Ammon's horn (tissue), 1 donor: ENCODE results near the gene CNTD1.
"Not testable (repeated sequence)": the region's sequence is repeated elsewhere in the genome, so short reads cannot be mapped to it uniquely, and the experiment has no call there.

Experiments
- DNase-seq: peaks from one replicate; pipeline ENCODE4 v3.0.0-alpha.2; 2016; ENCODE audit warnings: low spot score

CNTD1 gene, protein sequence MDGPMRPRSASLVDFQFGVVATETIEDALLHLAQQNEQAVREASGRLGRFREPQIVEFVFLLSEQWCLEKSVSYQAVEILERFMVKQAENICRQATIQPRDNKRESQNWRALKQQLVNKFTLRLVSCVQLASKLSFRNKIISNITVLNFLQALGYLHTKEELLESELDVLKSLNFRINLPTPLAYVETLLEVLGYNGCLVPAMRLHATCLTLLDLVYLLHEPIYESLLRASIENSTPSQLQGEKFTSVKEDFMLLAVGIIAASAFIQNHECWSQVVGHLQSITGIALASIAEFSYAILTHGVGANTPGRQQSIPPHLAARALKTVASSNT

DNA sequence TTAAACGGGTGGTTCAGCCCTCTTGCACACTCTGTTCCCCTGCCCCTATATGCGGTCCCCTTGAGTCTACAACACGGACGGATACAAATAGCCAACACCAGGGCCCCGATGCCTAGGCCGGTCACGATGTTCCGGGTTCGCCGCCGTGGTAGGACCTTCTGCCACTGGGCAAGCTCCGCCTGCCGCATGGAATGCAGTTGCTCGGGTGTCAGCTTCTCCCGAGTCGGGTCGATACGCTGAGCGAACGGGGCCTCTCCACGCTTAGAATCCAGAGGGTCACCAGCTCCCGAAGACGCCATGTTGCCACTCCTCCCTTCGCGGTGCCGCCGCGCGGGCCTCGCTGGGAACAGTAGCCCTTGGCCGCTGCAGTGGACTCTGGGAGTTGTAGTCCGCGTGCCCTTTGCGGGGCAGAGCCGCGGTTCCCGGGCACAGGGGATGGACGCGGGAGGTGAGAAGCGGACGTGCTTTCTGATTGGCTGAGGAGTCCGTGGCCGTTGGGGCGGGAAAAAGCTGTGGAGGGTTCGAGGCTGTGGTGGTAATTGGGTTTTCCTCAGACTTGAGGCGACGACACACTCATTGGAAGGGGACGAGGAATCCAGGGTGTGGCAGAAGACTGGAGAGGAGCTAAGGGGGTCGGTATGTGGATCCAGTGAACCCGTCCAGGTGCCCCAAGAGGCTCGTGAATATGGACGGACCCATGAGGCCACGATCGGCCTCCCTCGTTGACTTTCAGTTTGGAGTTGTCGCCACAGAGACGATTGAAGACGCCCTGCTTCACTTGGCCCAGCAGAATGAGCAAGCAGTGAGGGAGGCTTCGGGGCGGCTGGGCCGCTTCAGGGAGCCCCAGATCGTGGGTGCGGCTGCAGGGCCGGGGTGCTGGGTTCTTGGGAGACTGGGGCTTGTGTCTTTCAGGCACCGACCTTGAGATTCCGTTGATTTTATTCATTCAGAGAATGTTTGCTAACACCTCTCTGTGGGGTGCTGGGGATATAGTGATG, at the start of gene CNTD1, which contains the start of gene COA3:
CNTD1 (plus strand) TSS at position 479 of the 998 bp plus-strand sequence; CDS start at position 686, 207 bp downstream.
COA3 (minus strand) TSS at position 322 of the 998 bp plus-strand sequence; CDS start at position 299, 23 bp downstream.
- DNase-seq, result peak; percentile 88

DNA sequence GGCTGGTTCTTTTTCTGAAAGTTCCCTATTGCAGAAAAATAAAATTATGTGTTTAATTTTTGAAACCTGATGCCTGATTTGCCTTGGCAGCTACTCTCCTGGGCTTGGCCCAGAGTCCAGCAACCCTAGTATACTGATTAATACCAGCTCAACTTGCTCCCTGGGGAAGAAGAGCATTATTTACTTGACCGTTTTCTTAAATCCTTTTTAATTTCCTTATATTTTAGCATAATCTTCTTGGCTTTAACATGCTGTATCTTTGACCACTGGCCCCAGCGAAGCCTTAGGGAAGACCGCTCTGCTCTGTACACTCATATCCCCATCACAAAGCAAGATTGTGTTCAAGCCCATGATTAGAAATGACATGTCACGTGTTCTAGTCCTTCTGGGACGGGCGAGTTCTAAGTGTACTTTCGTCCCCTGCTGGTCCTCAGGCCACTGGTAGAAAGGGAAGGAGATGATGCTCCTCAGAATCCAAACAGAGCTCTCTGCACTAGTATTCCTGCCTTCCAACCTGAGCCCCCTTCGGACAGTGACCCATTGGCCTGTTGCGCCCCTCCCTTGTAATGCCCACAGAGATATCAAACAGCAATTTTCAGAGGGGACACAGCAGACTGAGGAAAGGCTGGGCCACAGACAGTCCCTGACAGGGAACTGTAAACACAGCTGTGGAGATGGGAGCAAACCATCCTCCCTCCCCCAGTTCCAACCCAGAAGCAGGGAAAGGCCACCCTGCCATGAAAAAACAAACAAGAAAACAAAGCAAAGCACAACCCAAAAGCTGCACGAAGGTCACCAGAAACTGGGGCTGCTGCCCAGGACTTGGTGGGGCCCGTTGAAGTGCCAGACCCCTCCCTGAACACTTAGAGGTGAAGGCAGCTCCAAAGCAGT, 49.5 kb upstream of the CNTD1 start:
- no peak for DNase-seq

DNA sequence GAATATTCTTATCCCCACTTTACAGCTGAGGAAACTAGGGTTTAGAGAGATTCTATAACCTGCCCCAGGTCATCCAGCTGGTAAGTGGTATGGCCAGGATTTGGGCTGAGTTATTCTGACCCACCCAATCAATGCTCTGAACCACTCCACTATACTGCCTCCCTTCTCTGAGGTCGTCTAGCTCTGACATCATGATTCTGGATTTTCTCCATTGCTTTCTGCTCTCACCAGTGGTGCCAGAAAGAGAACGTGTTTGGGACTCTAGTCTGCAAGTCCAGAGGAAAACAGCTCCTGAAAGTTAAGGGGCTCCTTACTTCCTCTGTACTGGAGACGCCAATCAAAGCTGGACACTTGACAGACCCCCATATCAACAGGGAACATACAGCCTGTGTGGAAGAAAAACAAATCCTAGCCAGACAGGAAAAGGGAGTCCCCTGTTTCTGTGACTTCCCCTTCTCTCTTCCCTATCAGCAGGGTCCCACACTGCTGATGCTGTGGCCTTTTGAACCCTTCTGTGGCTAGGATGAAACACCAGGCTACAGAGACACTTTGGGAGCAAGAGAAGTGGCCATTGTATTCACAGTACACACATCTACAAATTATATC, 47.8 kb upstream of the CNTD1 start:
- DNase-seq, result no peak

DNA sequence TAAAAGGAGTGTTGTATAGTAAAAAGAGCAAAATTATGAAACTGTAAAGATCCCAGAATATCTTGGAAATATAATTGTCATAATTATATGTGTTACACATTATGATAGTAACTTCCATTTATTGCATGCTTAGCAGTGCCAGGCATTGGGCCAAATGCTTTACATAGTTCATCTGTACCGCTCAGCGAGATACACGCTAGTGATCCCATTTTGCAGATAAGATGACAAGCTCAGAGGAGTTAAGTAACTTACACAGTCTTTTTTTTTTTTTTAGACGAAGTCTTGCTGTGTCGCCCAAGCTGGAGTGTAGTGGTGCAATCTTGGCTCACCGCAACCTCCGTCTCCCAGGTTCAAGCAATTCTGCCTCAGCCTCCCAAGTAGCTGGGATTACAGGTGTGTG, 47.0 kb upstream of the CNTD1 start:
- DNase-seq, result no peak

DNA sequence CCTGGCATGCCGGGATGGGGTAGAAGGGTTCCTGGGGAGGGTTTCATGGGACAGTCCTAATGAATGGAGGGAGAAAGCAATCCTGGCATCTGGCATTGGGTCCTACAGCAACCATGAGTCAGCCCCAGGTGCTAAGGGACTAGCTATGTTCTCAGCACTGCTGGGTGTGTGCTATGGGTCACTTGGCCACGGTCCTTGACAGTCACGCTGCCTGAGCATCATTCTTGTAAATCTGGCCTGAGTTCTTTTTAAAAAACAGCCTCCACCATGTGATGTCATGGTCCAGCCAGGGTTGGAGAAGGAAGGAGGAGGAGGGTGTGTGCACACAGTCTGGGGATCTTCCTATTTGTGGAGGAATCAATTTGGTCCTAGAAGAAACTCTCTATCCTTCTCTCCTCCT, 43.9 kb upstream of the CNTD1 start:
- DNase-seq, result no peak

DNA sequence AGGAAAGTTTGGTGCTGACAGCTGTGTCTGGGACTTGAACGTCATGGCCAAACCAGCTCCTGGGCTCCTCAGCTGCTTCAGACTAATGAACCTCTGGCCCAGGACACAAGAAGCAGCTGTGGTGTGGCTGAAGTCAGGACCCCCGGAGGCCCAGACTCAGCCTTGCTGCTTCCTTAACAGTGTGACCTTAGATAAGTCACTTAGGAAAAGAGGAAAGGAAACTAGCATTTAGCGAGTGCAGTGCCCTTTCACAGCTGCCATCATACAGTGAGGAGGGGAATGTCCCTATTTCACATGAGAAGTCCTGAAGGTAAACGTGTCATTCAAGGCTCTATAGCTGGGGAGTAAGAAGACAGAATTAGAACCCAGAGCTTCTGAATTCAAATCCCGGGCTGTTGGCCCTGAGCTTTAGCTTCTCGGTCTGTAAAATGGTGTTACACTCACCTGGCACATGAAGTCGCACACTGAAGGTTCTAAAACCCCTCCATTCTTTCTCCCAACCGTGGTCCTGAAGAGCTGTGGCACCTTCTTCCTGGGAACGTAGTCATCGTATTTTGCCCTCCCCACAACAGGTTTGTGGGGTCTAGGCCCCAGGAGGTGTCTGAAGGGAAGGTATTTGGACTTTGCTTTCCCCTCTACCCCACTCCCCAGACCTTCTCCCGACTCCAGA, 38.5 kb upstream of the CNTD1 start:
- DNase-seq, result no peak

DNA sequence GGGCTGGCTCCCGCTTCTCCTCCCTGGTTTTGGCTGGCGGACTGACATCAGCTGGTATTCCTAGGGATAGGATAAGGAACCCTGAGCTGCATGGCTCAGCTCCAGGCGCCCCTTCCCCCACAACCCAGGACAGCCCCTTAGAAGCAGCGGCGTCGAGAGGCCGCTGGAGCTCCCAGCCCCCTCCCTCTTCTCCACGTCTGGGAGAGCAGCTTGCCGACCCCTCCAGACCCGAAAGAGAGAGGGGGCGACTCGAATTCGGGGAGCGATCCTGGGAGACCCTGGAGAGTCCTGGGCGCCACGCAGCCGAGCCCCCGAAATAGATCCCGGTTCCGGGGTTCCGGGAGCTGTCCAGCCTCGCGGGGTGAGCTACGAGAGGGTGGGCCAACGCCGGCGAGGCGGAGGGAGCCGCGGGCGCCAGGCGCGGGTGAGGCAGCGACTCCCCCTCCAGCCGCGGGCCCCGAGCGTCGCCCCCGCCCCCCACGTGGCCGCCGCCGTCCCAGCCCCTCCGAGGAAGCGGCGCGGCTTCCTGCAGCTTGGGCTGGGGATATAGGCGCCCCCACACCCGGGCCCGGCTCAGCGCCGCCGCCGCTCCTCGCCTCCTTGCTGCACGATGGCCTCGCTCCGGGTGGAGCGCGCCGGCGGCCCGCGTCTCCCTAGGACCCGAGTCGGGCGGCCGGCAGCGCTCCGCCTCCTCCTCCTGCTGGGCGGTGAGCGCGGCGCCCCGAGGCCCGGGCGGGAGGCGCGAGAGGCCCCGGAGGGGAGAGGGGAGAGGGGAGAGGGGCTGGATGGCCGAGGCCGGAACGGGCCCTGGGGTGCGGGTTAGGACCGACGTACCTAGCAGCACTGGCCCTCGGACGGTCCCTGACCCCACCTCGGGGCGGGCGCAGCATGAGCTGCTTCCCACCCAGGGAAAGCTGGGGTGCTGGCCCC, 37.7 kb upstream of the CNTD1 start, which contains the start of gene RAMP2:
RAMP2 (plus strand) TSS at position 576 of the 930 bp plus-strand sequence; CDS start at position 611, 35 bp downstream.
- DNase-seq, result no peak

GRCh38 chr17:42761638-42762037, 37.0 kb upstream of the CNTD1 start:
- DNase-seq, result no peak

DNA sequence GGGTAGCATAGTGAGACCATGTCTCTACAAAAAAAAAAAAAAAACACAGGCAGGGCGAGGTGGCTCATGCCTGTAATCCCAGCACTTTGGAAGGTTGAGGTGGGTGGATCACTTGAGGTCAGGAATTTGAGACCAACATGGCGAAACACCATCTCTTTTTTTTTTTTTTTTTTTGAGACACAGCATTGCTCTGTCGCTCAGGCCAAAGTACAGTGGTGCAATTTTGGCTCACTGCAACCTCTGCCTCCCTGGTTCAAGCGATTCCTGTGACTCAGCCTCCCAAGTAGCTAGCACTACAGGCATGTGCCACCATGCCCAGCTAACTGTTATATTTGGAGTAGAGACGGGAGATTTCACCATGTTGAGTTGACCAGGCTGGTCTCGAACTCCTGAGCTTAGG, 32.5 kb upstream of the CNTD1 start:
- DNase-seq, result no peak

- no peak for DNase-seq
Measured at GRCh38 chr17:42767512-42767911, 31.1 kb upstream of the CNTD1 start.

GRCh38 chr17:42768006-42768405, 30.7 kb upstream of the CNTD1 start:
- not testable (repeated sequence) for DNase-seq

DNA sequence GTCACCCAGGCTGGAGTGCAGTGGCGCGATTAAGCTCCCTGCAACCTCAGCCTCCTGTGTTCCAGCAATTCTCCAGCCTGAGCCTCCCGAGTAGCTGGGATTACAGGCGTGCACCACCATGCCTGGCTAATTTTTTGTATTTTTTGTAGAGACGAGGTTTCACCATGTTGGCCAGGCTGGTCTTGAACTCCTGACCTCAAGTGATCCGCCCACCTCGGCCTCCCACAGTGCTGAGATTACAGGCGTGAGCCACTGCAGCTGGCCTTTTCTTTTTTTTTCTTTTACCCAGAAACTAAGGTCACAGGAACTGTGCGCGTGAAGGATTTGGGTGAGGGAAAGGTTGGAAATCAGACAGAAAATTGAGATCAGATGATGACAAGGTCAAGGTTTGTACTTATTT, 28.7 kb upstream of the CNTD1 start:
- DNase-seq, result not testable (repeated sequence)

- no peak for DNase-seq
Measured at GRCh38 chr17:42772945-42773289, 25.7 kb upstream of the CNTD1 start.

DNA sequence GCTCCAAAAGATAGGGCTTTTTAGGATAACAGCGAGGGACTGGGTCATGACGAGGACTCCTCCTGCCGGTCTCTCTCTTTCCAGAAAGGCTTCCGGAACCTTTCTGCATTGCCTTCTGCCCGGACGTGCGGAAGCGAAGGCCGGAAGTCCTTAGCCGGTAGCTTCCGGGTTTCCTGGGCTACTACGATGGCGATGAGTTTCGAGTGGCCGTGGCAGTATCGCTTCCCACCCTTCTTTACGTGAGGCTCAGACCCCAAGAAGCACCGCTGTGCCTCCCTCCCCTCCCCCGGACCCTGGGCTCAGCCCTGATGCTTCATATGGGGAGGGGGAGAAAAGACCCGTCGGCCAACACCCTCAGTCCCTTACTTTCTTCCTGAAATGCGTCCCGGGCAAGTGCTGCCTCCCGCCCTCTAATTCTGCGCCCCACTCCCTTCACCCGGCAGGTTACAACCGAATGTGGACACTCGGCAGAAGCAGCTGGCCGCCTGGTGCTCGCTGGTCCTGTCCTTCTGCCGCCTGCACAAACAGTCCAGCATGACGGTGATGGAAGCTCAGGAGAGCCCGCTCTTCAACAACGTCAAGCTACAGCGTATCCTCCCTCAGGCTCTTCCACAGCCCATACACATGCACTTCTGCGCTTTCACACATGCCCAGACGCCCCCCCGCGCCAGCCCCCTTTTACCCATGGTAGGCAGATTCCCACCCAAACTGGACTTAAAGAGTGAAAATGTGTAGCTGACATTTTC, 25.2 kb upstream of the CNTD1 start, which contains the start of gene VPS25:
VPS25 (plus strand) TSS at position 160 of the 746 bp plus-strand sequence; CDS start at position 187, 27 bp downstream.
- peak; percentile 87 for DNase-seq

DNA sequence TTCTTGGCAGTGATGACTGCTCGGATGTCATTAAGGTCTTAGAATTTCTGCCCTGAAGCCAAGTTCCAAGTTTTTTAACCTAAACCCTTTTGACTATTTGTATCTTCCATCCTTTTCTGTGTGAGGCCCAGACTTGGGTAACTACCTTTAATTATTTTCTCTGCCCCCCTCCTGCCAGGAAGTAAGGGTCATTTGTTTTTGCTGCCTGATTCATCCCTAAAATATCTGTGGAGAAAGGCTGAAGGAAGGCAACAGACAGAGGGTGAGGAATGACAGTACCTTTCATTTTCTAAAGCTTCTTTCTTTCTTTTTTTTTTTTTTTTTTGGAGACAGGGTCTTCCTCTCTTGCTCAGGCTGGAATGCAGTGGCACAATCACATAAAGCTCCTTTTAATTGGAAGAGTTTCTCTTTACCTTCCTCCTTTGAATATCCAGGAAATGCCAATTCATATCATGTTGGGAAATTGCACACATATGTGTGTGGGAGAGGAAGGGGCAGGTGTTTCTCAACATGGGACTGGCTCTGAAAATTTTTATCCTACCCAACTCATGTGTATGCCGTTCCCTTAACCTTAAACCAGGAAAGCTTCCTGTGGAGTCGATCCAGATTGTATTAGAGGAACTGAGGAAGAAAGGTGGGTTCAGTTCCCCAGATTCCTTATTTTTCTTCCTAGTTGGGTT, 24.5 kb upstream of the CNTD1 start:
- DNase-seq, result no peak

GRCh38 chr17:42775534-42776098, 23.0 kb upstream of the CNTD1 start:
- no peak for DNase-seq

GRCh38 chr17:42778570-42778969, 20.1 kb upstream of the CNTD1 start:
- no peak for DNase-seq
